ENCODE measurements around the gene GPHA2.

Gene GPHA2

GRCh38 chr11:64909653-64910343 is 25.9 kb downstream of the GPHA2 start:
- DNase-seq: no peak

GRCh38 chr11:64908766-64909165 is 26.9 kb downstream of the GPHA2 start:
- DNase-seq: no peak

GRCh38 chr11:64906314-64906635 is 29.4 kb downstream of the GPHA2 start:
- no peak for DNase-seq

DNA sequence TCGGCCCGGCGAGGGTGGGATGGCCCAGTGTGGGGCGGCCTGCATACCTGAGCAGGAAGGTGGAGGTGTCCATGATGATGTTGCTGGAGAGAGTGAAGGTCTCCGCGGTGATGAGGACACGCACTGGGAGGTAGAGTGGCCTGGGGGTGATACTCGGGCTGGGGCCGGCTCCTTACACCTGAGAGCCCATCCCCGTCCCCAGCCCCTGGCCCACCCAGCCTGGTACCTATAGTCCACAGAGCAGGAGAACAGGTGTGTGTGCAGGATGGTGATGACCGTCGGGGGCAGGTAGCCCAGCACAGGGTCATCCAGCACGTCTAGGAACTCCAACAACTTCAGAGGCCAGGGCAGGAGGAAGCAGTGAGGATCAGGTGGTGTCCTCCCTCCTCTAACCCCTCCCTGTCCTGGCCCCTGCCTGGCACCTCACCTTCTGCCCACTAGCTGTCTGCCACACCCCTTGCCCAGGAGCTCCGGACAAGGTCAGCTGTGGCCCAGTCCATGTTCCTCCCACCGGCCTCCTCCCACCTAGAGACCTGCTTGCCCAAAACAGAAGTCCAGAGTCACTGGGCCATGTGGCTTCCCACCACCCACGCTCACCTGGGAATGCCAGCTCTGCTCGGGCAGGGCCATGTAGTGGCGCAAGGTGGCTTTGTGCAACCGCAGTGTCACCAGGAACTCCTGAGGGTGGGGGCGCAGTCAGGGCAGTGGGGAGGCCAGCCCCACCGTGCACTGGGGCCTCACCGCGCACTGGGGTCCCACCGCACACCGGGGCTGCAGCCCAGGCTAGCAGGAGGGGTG is 30.0 kb downstream of the GPHA2 start:
- DNase-seq: no peak

DNA sequence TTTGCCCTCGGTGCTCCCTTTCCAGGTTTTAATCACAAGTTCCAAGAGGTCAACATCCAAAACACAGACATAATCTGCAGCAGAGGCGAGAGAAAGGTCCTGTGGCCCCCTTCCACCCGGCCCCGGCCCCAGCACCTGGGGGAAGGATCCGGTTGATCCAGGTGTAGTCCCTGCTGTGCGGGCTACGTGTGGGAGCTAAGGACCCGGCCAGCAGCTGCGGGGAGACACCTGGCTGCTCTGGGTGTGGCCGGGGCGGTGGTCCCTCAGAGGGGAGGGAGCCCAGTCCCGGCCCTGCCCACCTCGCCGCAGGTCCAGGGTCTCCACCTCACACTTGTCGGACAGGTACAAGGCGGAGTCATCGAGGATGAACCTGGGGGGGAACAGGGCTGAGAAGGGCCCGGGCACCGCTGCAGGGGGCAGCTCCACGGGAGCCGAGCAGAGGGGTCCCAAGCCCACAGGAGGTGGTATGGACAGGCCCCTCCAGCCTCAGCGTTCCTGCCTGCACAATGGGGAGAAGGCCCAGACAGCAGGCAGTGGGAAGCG is 32.3 kb downstream of the GPHA2 start:
- DNase-seq: no peak

DNA sequence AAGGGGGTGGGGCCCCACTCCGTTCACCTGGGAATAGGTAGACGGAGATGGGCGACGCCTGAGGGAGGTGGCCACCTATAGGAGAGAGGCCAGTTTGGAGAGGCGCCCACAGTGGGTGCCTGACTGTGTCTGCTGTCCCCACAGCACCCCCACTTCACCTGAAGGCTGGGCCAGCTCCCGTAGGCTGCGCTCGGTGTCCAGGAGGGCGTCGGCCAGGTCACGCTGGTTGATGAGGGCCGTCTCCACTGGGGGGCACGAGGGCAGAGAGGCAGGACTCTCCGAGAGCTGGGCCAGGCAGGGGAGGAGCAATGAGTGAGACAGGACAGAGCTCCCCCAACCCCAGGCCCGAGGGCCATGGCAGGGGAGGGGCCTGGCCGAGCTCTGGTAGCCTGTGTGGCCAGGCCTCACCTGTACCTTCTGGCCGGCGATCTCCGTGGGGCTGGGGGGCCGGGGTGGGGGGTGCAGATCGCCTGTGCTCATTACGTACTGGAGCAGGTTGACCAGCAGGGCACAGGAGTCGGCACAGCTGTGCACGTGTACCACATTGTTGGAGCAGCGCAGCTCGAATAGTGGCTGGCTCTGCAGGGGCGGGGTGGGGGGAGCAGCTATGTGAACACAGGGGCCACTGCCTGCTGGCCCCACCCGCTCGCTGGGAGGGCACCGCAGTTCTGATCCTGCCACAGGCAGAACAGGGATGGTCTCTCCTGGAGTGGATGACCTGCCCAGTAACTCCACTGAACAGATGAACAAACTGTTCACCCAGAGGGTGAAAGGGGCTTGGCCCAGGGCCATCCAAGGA is 33.4 kb downstream of the GPHA2 start:
- no peak for DNase-seq

DNA sequence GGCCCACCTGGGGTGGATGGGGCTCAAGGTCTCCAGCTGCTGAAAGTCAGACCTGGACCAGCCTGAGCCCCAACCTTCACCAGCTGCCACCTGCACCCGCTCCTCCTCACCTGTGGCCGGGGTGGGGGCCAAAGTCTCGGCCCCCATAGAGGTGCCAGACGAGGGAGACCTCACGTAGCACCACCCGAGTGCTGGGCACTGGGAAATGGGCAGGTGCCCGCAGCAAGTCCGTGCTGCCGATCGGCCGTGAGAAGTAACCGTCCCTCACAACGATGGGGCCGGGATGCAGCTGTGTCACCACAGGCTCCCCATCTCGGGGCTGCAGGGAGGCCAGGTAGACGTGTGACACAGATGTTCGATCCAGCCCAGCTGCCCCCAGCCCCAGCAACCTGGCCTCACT is 34.9 kb downstream of the GPHA2 start:
- no peak for DNase-seq

DNA sequence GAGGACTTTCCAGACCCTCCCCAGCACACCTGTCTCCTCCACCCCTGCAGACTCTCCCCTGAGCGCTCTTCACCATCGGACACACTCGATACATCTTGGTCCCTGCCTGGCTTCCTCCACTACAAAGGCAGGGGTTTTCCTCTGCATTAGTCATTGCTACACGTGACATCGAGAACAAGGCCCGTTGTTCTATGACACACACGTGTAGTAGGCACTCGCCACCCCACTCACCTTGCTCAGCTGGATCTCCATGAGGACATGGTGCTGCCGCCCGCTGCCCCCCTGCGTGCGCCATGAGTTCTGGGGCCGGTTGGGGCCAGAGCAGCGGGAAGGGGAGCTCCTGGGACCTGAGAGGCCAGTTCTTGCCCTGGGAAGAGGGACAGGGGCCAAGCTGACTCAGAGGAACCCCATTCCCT is 35.4 kb downstream of the GPHA2 start:
- DNase-seq: no peak

GRCh38 chr11:64898541-64898940 is 37.2 kb downstream of the GPHA2 start:
- DNase-seq: no peak

DNA sequence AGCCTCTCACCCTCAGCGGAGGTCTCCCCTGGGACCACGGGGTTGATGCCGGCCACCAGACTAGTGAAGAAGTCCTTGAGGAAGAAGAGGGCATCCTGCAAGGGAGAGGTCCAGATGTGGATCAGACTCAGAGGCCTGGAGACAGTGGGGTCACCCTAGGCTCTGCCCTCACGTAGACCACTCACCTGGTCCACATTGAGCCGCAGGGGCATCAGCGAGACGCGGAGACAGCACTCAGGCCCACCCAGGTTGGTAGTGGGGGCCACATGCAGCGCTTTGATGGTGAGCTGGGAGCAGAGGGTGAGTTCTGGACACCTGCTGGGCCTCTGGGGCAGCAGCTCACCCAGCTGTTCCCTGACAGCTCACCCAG is 37.6 kb downstream of the GPHA2 start:
- no peak for DNase-seq

- no peak for DNase-seq
Measured at GRCh38 chr11:64897381-64898075, 38.2 kb downstream of the GPHA2 start.

DNA sequence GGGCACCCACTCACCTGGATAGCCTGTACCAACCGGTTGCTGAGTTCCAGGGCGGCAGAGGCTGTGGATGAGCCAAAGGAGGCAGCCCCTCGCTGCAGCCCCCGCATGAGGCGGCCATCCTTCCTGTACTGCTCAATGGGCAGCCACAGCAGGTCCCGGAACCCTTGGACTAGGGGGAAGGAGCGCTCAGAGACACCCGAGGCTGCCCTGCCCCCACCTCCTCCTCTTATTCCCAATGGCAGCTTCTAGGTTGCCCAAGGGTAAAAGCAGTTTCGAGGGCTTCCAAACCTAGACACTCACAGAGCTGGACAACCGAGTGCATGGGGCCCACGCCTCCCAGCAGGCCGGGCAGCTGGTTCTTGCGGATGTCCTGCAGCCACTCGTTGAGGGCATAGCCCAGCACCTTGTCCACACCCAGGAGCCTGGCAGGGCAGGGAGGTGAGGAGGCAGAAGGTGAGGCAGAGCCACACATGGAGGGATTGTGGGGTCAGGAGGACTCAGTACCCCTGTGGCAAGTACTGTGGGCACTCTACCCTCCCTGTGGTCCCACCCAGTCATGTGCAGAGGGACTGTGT is 39.2 kb downstream of the GPHA2 start:
- no peak for DNase-seq

GRCh38 chr11:64894812-64895452 is 40.8 kb downstream of the GPHA2 start:
- DNase-seq: no peak

GRCh38 chr11:64894070-64894811 is 41.5 kb downstream of the GPHA2 start:
- peak; percentile 56 for DNase-seq

DNA sequence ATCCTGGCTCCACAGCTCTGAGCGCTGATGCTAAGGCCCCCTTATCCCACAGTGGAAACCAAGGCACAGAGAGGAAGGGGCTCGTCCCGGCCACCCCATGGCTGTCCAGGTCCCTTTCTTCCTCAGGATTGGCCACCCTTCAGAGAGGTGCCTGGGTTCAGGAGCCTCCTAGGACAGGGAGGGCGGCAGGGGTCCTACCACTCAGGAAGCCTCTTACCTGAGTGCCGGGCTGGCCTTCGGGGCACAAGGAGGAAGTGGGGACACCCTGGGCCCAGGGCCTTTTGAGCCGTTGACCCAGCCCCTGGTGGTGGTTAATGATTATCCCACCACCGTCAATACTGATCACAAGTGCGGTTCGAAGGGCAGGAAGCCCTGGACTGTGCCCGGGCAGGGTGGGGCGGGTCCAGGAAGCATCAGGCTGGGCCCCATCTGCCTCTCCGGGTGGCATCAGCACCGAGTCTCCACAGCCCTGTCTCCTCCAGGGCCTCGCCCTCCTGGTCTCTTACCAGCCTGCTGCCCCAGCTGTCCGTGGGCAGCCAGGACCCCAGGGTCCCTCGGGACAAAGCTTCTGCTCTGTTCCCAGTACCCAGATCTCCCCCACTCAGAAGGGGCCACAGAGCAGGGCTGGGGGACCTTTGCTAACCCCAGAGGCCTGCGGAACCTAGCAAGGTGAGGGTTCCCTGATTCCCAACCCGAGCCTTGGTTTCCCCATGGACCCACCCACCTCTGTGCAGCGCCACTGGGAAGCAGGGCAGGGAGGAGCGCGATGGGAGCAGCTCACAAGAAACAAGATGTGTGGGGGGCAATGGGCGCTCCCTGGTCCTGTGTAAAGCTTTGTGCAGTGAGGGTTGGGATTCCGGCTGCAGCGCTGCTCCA is 42.3 kb downstream of the GPHA2 start:
- DNase-seq: no peak

- DNase-seq: no peak
Measured at GRCh38 chr11:64892838-64893193, 42.9 kb downstream of the GPHA2 start.

DNA sequence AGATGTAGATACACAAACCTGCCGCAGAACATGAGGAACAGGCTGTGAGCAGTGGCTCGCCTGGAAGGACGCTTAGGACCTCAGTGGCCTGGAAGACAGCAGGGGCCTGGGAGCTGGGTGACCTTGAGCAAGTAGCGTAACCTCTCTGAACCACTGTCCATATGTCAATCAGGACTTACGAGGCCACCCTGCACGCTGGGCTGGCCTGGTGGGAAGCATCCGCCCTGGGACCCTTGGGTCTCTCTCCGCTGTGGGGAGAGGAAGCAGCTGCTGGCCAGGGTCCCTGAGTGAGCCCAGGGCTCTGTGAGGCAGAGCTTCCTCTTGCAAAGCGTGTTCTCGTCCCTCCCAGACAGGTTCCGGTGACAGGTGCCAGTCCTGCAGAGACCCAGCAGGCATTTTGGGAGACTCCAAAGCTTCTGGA is 43.3 kb downstream of the GPHA2 start:
- DNase-seq: no peak

- DNase-seq: no peak
Measured at GRCh38 chr11:64891880-64892279, 43.8 kb downstream of the GPHA2 start.

- DNase-seq: no peak
Measured at GRCh38 chr11:64891215-64891848, 44.4 kb downstream of the GPHA2 start.

- DNase-seq: no peak
Measured at GRCh38 chr11:64890522-64890939, 45.2 kb downstream of the GPHA2 start.
